Measurements from ENCODE around the gene PABPC1L. TPM values are rescaled to one million over a fixed set of nuclear protein-coding genes. Genes with fewer than 3 reads are reported as not detected.
"Not testable (repeated sequence)": the region's sequence is repeated elsewhere in the genome, so short reads cannot be mapped to it uniquely, and the experiment has no call there.

The PABPC1L gene
- total and polyA plus RNA-seq, 8 donors: 8.6 to 106 (median 27.7) TPM

GRCh38 chr20:44866703-44867335, 43.0 kb upstream of the PABPC1L start:
- intact Hi-C loops (cut with DNase I; ENCODE audit: low total_unique reads): loop anchor here (5.0 kb wide), 1 partner anchor 180 kb away; no protein-coding TSS in a partner anchor
- Histone ChIP-seq H3K9me3 (no peaks in the 10 kb centered on the region), H3K27me3 (peaks cover 0 to 3% (median 0%) of the 10 kb centered on the region in 3 donors), H3K4me1 (peaks cover 14 to 37% (median 26%) of the 10 kb centered on the region in 4 donors), H3K27ac (no peak overlapping the region), H3K4me3 (peak overlapping the region in 1 of 4 donors; percentile 38), H3K36me3 (no peaks in the 10 kb centered on the region)
- TF ChIP-seq EP300 (IDR thresholded peaks at IDR 0.05) (no peak), POLR2AphosphoS5 (IDR thresholded peaks at IDR 0.05) (no peak), CTCF (IDR thresholded peaks at IDR 0.05) (no peak), POLR2A (IDR thresholded peaks at IDR 0.05) (no peak)
- WGBS, 5 donors: 56 to 76% (median 61%) methylated on average over 8 of the region's 8 CpGs
- no peak for DNase-seq

- intact Hi-C loops (cut with DNase I; ENCODE audit: low total_unique reads): loop anchor here (5.0 kb wide), 1 partner anchor 182 kb away; no protein-coding TSS in a partner anchor
- no peak for TF ChIP-seq POLR2A (IDR thresholded peaks at IDR 0.05)
- no peak for TF ChIP-seq CTCF (IDR thresholded peaks at IDR 0.05)
- TF ChIP-seq EP300 (IDR thresholded peaks at IDR 0.05): no peak
- TF ChIP-seq POLR2AphosphoS5 (IDR thresholded peaks at IDR 0.05): no peak
- H3K9me3 ChIP-seq: no peaks in the 10 kb centered on the region
- no peak overlapping the region for H3K27ac ChIP-seq
- no peaks in the 10 kb centered on the region for H3K36me3 ChIP-seq
- H3K4me1 ChIP-seq: peaks cover 0 to 14% (median 11%) of the 10 kb centered on the region in 4 donors
- no peak overlapping the region for H3K4me3 ChIP-seq
- no peak for DNase-seq
- WGBS, 5 donors: 67 to 80% (median 71%) methylated on average over 5 of the region's 5 CpGs
- H3K27me3 ChIP-seq: peaks cover 0 to 3% (median 0%) of the 10 kb centered on the region in 3 donors
Measured at GRCh38 chr20:44869471-44869870, 40.4 kb upstream of the PABPC1L start.

GRCh38 chr20:44882360-44882759, 27.5 kb upstream of the PABPC1L start:
- H3K27me3 ChIP-seq; H3K4me3 ChIP-seq; H3K36me3 ChIP-seq; DNase-seq; H3K27ac ChIP-seq; H3K9me3 ChIP-seq; intact Hi-C loops (cut with DNase I; ENCODE audit: low total_unique reads): not testable (repeated sequence)
- WGBS, 5 donors: 84 to 92% (median 90%) methylated on average over 4 of the region's 4 CpGs
- H3K4me1 ChIP-seq: peaks cover 15 to 21% (median 19%) of the 10 kb centered on the region in 4 donors

- Histone ChIP-seq H3K27ac (no peak overlapping the region), H3K27me3 (no peaks in the 10 kb centered on the region), H3K9me3 (no peaks in the 10 kb centered on the region), H3K36me3 (no peaks in the 10 kb centered on the region), H3K4me3 (no peak overlapping the region), H3K4me1 (peaks cover 25 to 31% (median 29%) of the 10 kb centered on the region in 4 donors)
- intact Hi-C loops (cut with DNase I; ENCODE audit: low total_unique reads): no loop called here
- 87 to 91% (median 89%) methylated on average over 7 of the region's 7 CpGs for WGBS, 5 donors
- TF ChIP-seq CTCF (IDR thresholded peaks at IDR 0.05): no peak
- no peak for TF ChIP-seq POLR2A (IDR thresholded peaks at IDR 0.05)
- no peak for TF ChIP-seq POLR2AphosphoS5 (IDR thresholded peaks at IDR 0.05)
- TF ChIP-seq EP300 (IDR thresholded peaks at IDR 0.05): no peak
- no peak for DNase-seq
Measured at GRCh38 chr20:44883214-44883902, 26.5 kb upstream of the PABPC1L start.
